ENCODE measurements around the gene TMEM135. TPM values are rescaled to one million over a fixed set of nuclear protein-coding genes. Genes with fewer than 3 reads are reported as not detected.

The TMEM135 gene
- total RNA-seq, 1 donor = 30.0 TPM

DNA sequence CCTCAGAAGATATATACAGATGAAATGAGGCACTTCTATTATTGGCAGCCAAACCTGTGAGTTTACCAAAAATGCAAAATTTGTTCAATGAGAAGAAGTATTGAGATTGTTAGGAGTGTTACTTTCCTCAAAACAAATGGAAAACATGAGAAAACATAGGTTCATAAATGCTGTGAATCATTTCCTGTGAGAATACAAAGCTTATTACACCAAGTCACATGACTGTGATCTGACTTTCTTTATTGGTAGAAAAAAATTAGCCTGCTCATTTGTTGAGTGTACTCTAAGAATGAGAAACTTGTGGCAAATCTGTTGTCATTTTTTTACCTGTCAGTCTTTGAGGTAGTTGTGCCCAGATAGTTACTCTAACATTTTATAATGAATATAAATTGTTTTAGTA is 215.1 kb downstream of the TMEM135 start:
- TF ChIP-seq CTCF (IDR thresholded peaks at IDR 0.05; ENCODE audit: insufficient read depth, low read length) = no peak
- no peak overlapping the region for H3K4me3 ChIP-seq (ENCODE audit: low read depth, low read length)
- DNase-seq (ENCODE audit: low read depth) = no peak

- H3K4me3 ChIP-seq (ENCODE audit: low read depth, low read length) = no peak overlapping the region
- TF ChIP-seq CTCF (IDR thresholded peaks at IDR 0.05; ENCODE audit: insufficient read depth, low read length) = no peak
- DNase-seq (ENCODE audit: low read depth) = no peak
Measured at GRCh38 chr11:87254562-87254961, 216.8 kb downstream of the TMEM135 start.

- no peak for TF ChIP-seq CTCF (IDR thresholded peaks at IDR 0.05; ENCODE audit: insufficient read depth, low read length)
Measured at GRCh38 chr11:87255589-87255988, 217.9 kb downstream of the TMEM135 start.

DNA sequence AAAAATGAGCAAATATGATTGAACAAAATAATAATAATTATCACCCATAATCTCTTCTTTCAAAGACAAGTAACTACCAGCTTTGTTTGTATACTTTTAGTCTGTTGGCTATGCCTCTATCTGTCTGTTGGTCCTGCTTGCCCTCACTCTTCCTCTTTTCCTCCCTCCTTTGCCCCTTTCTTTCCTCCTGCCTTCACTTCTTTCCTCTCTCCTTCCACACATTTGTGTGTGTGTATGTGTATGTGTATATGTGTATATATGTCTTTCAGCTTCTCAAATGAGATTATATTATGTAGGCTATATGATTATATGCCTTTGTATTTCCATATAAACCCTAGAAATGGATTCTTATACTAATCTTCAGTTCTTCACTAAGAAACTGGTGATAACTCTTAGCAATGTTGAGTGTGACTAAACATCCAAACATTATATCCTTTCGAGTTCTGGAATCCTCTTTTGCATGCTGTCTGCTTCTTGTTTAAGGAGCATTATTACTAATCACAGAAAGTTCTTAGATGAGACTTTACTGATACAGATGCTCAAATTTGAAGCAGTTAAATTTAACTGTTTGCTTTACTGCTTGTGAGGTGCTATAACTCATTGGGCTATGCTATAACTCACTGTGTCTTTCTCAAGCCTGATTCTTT is 219.1 kb downstream of the TMEM135 start:
- no peak overlapping the region for H3K4me3 ChIP-seq (ENCODE audit: low read depth, low read length)
- TF ChIP-seq CTCF (IDR thresholded peaks at IDR 0.05; ENCODE audit: insufficient read depth, low read length) = no peak
- no peak for DNase-seq (ENCODE audit: low read depth)

More at GRCh38 chr11:87255589-87255988, 217.9 kb downstream of the TMEM135 start:
- no peak for DNase-seq (ENCODE audit: low read depth)
- no peak overlapping the region for H3K4me3 ChIP-seq (ENCODE audit: low read depth, low read length)

- no peak overlapping the region for H3K4me3 ChIP-seq (ENCODE audit: low read depth, low read length)
- DNase-seq (ENCODE audit: low read depth) = no peak
- TF ChIP-seq CTCF (IDR thresholded peaks at IDR 0.05; ENCODE audit: insufficient read depth, low read length) = no peak
Measured at GRCh38 chr11:87258171-87258833, 220.6 kb downstream of the TMEM135 start.

DNA sequence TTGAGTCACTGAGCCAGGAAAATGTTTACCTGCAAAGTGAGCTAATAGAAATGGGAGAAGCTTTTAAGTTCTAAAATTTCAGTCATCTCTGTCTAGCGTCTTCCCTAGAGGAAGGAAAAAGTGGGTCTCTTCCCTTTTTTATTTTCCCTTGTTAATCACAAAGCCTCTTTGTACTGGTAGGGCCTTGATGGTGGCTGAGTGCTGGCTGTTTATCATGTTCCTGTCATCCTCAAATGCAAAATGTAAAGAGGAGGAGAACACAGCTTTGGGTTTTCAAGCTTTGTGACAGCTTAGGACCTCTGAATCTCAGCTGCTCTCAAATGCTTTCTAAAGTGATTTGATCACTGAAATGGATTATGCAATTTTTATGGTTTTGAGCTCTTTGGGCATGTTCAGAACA is 222.0 kb downstream of the TMEM135 start:
- H3K4me3 ChIP-seq (ENCODE audit: low read depth, low read length) = no peak overlapping the region
- peak; percentile 58 for DNase-seq (ENCODE audit: low read depth)
- TF ChIP-seq CTCF (IDR thresholded peaks at IDR 0.05; ENCODE audit: insufficient read depth, low read length) = no peak

Data from fibroblast of the aortic adventitia (primary cell).